GM21381 (cell line): ENCODE data around the gene OSCP1.

Experiments used
- ATAC-seq: cut with Tn5 transposase; IDR thresholded peaks from one replicate; pipeline ENCODE4 v1.9.1; 2021; ENCODE audit warnings: mild to moderate bottlenecking, moderate library complexity; ENCODE audit not compliant: unreplicated experiment

OSCP1 gene

DNA sequence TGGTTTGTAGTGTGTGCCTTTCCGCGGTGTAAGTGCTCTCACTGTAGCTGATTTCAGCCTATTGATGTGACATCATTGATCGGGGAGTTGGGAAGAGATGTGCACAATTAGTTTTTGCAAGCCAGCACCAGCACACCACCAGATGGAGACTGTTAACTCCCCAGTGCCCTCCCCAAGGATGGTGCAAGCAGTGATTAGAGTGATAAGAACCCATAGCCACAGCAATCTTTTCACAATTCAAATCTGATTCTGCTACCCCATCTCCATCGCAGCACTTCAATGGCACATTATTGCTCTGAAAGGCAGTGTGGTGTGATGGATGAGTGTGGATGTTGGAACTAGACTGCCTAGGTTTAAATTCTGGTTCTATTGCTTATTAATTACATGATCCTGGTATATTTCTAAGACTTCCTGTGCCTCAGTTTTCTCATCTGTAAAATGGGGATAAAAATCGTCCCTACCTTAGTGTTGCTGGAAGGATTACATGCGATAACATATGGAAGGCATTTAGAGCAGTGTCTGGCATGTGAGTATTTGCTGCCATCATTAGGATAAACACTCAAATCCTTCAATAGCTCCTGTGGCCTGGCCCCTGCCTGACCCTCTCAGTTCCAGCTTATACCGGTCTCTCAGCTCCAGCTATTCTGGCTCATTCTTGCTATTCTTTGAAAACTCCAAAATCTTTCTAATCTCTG is 25.8 kb upstream of the OSCP1 start:
- no peak for ATAC-seq

GRCh38 chr1:36475341-36475740 is 25.1 kb upstream of the OSCP1 start:
- no peak for ATAC-seq

DNA sequence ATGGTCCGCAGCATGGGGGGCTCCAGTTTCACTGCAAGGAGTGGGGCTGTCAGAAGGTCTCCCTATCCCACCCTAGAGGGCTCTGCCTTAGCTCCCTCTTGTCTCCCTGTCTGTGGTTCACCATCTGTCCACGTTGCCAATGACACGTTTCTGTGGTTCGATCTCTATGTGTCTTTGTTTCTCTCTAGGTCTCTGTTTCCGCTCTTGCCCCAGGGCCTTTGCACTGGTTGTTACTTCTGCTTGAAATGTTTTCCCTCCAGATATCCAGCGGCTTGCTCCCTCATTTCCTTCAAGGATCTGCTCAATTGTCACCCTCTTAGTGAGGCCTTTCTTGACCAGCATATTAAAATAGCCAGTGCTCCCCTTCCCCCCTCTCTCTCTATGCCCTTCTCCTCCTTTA is 22.4 kb upstream of the OSCP1 start:
- no peak for ATAC-seq

DNA sequence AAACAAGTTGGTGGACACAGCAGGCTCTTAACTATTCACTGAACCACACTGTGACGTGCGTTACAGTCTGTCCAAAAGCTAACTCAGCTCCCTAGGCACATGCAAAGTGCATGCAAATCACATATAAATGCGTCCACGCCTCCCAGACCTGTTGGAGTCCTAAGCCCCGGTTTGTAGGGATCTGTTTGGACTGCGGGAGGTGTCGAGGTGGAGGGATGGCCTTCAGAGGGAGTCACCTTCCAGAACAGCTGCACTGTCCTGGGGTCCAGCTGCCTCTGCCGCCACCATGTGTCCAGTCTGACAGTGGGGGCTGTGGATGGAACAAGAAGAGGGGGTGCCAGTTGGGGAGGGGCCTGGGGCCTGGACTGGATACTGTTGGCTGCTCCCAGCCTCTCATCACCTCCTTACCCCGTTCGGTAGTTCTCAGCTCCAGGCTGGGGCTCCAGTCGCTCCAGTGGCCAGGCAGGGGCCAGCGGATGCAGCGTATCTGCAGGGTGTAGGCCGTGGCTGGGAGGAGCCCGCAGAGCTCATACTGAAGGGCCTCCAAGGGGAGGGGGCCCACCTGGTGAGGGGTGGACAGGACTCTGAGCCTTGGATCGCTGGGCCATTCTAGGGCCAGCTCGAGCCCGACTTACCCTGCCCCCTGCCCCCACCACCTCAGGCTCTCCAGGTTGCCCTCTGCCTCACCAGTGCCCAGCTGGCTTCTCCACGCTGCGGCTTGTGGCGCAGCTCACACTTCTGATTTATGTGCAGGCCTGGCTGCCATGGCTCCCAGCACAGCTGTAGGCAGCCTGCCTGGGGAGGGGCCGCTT is 21.8 kb upstream of the OSCP1 start:
- ATAC-seq, result no peak

DNA sequence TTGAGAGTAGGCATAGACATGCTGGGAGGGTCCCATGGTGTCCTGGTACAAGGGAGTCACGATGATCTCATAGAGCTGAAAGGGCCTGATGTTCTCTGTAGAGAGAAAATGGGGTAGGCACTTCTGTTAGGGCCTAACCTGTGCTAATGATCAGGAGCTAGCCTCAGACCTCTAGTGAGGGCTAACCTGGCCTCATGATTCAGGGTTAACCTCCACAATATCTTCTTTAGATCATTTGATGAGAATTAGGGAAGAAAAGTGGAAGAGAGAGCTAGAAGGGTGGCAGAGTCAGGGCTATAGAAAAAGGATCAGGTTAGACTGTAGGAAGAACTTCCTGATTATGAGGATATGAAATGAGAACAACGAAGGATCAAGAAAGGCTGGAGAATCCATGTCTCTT is 18.9 kb upstream of the OSCP1 start:
- ATAC-seq, result no peak

- no peak for ATAC-seq
Measured at GRCh38 chr1:36467700-36468455, 17.6 kb upstream of the OSCP1 start.

DNA sequence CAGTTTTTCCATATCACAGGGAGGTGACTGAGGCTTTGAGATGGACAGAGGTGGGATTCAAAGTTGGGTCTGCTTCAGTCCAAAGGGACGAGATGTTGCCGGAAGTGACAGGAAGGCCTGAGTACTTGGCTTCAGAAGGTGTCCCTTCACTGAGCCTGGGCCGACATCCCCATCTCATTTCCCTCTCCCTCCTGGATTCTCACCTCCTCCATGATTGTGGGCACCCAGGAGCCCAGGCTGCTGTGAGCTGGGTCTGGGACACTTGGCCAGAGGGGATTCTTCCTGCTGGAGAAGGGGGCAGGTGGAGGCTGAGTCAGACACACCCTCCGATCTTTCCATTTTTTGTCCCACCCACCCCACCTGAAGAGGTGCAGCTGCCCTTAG is 16.8 kb upstream of the OSCP1 start:
- ATAC-seq, result no peak

DNA sequence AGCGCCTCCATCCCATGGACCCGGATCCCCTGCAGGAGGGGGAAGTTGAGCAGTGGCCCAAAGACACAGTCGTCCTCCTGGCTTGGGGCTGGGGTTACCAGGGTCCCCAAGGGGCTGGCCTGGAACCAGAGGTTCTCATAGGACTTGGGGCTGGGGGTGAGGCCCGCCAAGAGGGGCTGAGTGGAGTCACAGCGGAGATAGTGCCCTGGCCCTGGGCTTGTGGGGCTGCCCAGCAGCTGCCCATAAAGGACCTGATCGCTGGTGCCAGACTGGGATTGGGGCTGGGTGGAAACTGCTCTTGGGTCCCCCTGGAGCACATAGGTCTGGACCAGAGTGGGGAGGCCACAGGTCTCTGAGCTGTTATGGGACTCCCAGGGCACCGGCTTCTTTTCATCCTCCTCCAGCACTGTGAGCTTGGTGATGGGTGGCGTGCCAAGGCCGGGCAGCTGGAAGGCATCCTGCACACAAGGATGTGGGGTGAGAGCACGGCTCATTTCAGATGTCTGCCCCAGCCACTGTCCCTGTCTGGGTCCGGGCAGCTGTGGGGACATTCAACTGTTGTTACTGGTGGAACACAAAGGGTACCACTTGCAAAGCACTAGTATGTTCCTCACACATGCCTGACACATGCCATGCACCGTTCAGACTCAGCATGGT is 16.2 kb upstream of the OSCP1 start:
- no peak for ATAC-seq

- ATAC-seq, result no peak
Measured at GRCh38 chr1:36465731-36466369, 15.6 kb upstream of the OSCP1 start.

GRCh38 chr1:36464605-36465393 is 14.5 kb upstream of the OSCP1 start:
- ATAC-seq, result peak; percentile 33

DNA sequence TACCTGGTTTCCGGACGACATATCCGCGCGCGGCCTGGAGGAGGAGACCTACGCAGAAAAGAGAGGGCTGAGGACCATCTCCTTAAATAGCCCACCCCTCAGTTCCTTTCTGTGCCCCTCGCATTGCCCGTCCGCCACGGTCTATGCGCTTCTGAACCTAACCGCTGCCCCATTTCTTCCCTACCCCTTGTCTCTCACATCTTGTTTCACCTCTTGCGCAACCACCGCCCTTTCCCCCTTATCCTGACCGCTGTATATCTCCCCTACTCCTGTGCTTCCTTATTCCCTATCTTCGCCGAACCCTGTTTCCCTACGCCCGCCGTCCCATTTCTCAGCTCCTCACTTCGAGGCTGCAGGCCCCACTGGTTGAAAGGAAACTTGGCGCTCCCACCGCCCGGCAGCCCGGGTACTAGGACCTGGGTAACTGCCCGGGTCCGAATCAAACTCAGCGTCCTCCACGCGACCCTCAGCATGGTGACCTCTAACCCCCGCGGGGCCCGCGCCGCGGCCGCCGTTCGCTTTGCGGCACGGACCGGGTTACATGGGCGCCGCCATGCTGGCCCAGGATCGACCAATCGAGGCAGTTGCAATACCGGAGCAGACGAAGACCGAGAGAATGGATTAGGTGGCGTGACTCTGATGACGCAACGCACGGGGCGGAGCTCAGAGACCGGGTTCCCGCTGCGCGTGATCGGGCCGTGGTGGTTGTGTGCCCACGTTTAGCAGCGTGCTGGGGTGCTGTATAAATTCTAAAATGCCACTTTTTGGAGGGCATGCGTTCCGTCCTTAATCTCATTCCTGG is 13.8 kb upstream of the OSCP1 start, which contains the start of gene MRPS15:
Gene MRPS15 (minus strand): TSS at position 582 of the 802 bp plus-strand sequence. CDS start 109 bp downstream, at position 473.
- peak; percentile 95 for ATAC-seq

DNA sequence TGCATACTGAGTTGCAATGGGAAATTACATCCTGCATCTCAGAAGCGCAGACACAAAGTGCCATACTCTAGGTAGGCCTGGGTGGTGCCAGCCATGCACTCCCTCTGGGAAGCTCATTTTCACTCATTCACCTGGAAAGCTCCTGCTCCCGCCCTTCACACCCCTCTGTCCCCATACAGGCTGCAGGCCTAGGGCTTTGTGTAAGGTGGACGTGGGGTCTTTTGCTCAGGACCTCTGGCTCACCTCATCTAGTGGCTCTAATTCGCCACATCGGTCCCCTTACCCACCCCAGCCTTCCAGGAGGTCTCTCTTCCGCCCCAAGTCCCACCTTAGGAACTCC is 13.2 kb upstream of the OSCP1 start:
- ATAC-seq, result no peak

GRCh38 chr1:36458910-36459309 is 8.7 kb upstream of the OSCP1 start:
- no peak for ATAC-seq

DNA sequence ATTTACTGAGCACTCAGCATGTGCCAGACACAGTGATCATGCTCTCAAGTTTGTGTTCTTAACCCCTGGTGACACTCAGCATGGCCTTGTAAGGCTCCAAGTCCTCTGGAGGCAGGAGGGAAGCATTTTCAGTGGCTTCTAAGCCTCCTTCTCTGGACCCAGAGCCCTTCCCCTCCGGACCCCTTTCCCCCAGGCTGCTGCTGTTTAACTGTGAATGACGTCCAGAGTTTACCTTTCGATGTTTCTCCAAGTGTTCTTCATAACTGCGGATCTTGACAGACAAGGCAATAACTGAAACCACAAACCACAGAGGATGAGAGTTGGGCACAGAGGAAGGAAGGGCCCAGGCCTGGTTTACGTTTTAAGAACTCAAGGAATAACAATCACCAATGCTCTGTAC is 7.4 kb upstream of the OSCP1 start:
- ATAC-seq, result no peak

DNA sequence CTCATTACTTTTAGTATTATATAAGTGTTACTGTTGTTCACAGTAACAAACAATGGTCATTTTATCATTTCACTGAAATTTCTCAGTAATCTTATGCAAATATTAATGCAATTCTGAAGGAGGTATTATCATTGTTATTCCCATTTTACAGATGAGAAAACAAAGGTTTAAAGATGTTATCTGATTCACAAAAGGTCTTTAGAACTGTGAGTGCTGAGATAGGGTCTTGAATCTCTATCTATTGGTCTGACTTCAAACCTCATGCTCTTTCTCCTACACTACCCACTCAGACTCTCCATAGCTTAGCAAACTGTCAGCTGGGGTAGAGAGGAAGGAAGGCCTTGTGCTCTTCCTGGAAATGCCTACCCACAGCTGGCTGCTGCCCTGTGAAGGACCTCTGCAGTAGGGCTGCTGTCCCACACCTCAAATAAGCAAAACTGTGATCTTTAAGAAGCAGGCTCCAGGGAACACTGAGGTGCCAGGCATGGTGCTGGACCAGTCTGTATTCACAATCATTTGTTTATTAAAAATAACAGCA is 6.2 kb upstream of the OSCP1 start:
- ATAC-seq, result no peak

- no peak for ATAC-seq
Measured at GRCh38 chr1:36455386-36455785, 5.1 kb upstream of the OSCP1 start.

DNA sequence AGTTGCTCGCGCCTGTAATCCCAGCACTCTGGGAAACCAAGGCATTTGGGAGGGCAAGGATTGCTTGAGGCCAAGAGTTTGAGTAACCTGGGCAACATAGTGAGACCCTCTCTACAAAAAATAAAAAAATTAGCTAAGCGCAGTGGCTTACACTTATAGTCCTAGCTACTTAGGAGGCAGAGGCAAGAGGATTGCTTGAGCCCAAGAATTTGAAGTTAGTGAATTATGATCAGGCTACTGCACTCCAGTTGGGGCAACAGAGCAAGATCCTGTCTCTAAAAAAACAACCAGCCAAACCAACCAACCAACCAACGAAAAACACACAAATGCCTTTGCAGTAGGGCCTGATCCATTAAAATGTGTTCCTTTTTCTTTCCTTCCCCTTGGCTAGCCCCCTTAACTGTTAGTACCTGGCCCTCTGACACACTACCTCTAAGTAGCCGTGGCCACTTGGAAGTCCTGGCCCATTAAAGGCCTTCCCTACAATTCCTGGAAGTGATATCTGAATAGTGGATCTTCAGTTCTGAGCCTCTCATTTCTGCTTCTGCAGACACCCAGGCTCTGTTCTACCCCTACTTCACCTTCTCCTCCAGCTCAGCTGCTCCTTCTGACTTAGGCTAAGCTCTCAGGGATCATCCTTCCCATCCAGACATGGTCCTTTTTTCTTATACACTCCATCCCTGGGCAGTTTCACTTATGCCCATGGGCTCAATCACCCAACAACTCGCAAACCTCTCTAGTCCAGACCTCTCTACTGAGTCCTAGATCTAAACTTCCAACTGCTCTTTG is 3.5 kb upstream of the OSCP1 start:
- ATAC-seq, result no peak

- ATAC-seq, result no peak
Measured at GRCh38 chr1:36453051-36453450, 2.8 kb upstream of the OSCP1 start.
